ENCODE data around the gene PINLYP. TPM values are rescaled to one million over a fixed set of nuclear protein-coding genes. Genes with fewer than 3 reads are reported as not detected.
A peak's percentile ranks its signal among the peaks of the same experiment; 100 is the strongest.

PINLYP gene
- total RNA-seq, 4 donors from 2014 or later = 3.8 to 18.4 (median 8.6) TPM

- peak; percentile 38 for DNase-seq (ENCODE audit: low spot score)
- peak; percentile 50 for ATAC-seq (ENCODE audit: low FRiP score)
- TF ChIP-seq CTCF (IDR thresholded peaks at IDR 0.05) = no peak
Observed at GRCh38 chr19:43532962-43533545, 42.5 kb upstream of the PINLYP start, which contains the start of gene ZNF575. ZNF575 (plus strand) TSS chr19:43533188; CDS start chr19:43534423, 1,235 bp downstream.

DNA sequence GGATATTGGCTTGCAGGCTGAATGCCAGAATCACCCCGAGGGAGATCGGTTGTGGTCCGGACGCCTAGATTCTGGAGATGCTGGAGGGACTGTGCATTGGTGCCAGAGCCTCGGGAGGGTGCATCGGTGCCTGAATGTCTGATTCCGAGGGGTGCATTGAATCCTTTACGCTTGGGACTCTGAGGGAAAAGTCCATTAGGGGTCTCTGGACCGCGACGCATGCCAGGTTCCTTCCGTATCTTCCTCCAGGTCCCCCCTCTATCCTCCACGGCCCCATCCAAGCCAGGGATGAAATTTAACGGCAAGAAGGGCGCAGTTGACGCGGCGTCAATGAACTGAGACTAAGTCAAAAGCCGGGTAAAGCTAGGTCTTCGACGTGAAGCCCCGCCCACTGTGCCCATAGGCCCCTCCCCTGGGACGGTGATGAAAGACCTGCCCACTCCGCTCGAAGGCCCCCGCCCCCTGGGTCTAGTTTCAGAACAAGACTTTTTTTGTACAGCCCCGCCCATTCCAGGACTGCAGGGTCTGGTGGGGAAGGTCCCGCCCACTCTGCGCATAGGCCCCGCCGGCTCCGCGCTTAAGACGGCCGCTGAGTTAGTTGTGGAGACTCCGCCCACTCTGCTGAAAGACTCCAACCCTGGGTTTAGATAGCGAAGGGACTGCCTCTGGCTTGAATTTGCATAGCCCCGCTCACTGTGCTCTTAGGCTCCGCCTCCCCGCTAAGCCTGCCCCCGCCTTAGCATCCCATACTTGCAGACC, 41.9 kb upstream of the PINLYP start:
- TF ChIP-seq CTCF (IDR thresholded peaks at IDR 0.05) = no peak
- ATAC-seq (ENCODE audit: low FRiP score) (peak; percentile 92), DNase-seq (ENCODE audit: low spot score) (peak; percentile 98)

DNA sequence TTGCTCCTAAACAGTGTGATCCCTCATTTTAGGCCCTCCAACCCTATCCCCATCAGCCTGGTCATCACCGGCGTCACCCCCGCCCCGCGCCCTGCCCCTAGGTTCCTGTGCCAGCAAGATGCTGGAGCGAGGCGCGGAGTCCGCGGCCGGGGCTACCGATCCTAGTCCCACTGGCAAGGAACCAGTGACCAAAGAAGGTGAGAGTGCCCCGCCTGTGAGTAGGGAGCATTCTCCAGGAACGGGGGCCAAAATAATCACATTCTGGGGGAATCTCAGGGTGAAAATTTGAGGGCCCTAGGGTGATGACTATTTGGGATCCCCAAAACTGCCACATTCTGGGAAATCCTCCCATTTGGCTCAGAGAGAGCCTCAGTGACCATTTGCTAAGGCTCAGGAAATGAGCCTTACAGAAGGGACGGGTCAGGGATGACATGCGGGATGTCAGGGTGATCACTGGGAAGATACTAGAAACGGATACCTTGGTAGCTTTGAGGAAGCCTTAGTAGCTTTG, 41.2 kb upstream of the PINLYP start:
- ATAC-seq (ENCODE audit: low FRiP score) (no peak), DNase-seq (ENCODE audit: low spot score) (no peak)
- no peak for TF ChIP-seq CTCF (IDR thresholded peaks at IDR 0.05)

DNA sequence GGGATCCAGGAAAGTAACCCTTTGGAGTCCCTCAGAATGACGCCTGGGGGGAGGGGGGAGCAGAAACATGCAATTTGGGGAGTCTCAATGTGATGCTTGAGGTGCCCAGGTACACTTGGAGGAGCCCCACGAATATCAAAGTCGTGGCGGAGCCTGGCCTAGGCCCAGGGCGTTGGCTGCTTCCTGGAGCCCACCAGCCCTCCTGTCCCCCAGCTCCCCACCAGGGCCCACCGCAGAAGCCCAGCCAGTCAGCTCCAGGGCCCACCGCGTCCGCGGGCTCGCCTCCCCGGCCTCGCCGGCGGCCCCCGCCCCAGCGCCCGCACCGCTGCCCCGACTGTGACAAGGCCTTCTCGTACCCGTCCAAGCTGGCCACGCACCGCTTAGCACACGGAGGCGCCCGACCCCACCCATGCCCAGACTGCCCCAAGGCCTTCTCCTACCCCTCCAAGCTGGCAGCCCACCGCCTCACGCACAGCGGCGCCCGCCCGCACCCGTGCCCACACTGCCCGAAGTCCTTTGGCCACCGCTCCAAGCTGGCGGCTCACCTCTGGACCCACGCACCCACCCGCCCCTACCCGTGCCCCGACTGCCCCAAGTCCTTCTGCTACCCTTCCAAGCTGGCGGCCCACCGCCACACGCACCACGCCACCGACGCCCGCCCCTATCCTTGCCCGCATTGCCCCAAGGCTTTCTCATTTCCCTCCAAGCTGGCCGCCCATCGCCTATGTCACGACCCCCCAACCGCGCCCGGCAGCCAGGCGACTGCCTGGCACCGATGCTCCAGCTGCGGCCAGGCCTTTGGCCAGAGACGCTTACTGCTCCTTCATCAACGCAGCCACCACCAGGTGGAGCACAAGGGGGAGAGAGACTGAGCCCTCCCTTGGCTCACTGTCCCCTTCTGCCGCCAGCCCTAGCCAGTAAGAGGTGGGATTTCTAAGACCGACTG, 40.5 kb upstream of the PINLYP start:
- TF ChIP-seq CTCF (IDR thresholded peaks at IDR 0.05) = peak in 1 of 3 donors; percentile 4
- peak; percentile 10 for ATAC-seq (ENCODE audit: low FRiP score)
- DNase-seq (ENCODE audit: low spot score) = peak; percentile 57

DNA sequence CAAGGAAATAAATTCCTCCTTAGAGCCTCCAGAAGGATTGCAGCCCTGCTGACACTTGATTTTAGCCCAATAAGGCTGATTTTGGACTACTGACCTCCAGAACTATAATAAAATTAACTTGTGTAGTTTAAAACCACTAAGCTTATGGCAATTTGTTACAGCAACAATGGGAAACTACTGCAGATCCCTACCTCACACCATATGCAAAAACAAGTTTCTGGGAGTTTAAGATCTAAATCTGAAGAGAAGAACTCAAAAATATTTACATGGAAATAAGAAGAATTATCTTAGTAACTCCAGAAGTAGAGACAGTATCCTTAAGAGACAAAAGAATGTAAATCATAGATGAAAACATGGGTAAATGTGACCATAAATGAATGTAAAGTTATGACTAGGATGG, 36.7 kb upstream of the PINLYP start:
- ATAC-seq (ENCODE audit: low FRiP score) (no peak), DNase-seq (ENCODE audit: low spot score) (no peak)
- TF ChIP-seq CTCF (IDR thresholded peaks at IDR 0.05) = no peak

- TF ChIP-seq CTCF (IDR thresholded peaks at IDR 0.05) = no peak
- ATAC-seq (ENCODE audit: low FRiP score) = no peak
- DNase-seq (ENCODE audit: low spot score) = no peak
Observed at GRCh38 chr19:43540381-43540780, 35.2 kb upstream of the PINLYP start.

Data from omental fat pad (tissue), 4 donors.